ENCODE measurements around the gene LRRC4C.

The LRRC4C gene

GRCh38 chr11:41379084-41379483 lies 80.4 kb downstream of the LRRC4C start:
- no peaks in the 10 kb centered on the region for H3K9me2 ChIP-seq (ENCODE audit: low read depth, low read length)
- no peaks in the 10 kb centered on the region for H3K4me1 ChIP-seq (ENCODE audit: insufficient read depth, low read length, severe bottlenecking)
- H4K20me1 ChIP-seq (ENCODE audit: insufficient read depth, low read length), result no peaks in the 10 kb centered on the region
- H3K9me3 ChIP-seq (ENCODE audit: low read length), result no peaks in the 10 kb centered on the region
- no peak overlapping the region for H2AFZ ChIP-seq (ENCODE audit: low read length)
- no peaks in the 10 kb centered on the region for H3K36me3 ChIP-seq (ENCODE audit: insufficient read depth, low read length)
- H3K79me2 ChIP-seq (ENCODE audit: insufficient read depth, low read length), result no peaks in the 10 kb centered on the region
- no peak overlapping the region for H3K4me2 ChIP-seq (ENCODE audit: low read length)
- no peak overlapping the region for H3K27ac ChIP-seq (ENCODE audit: low read depth, low read length, poor library complexity, severe bottlenecking)
- no peak overlapping the region for H3K9ac ChIP-seq (ENCODE audit: low read length)
- no peaks in the 10 kb centered on the region for H3F3A ChIP-seq (ENCODE audit: insufficient read depth, low read length)
- TF ChIP-seq EZH2 (IDR thresholded peaks at IDR 0.05; ENCODE audit: borderline replicate concordance, low read length) (no peak), CTCF (IDR thresholded peaks at IDR 0.05; ENCODE audit: low read length) (no peak)
- H3K27me3 ChIP-seq (ENCODE audit: insufficient read depth, low read length), result no peaks in the 10 kb centered on the region
- no peak overlapping the region for H3K4me3 ChIP-seq (ENCODE audit: low read depth, low read length, poor library complexity, severe bottlenecking)

GRCh38 chr11:41377709-41378394 lies 81.6 kb downstream of the LRRC4C start:
- Histone ChIP-seq H3K27me3 (ENCODE audit: insufficient read depth, low read length) (no peaks in the 10 kb centered on the region), H3K9ac (ENCODE audit: low read length) (no peak overlapping the region), H3K4me3 (ENCODE audit: low read depth, low read length, poor library complexity, severe bottlenecking) (no peak overlapping the region), H3F3A (ENCODE audit: insufficient read depth, low read length) (no peaks in the 10 kb centered on the region), H3K79me2 (ENCODE audit: insufficient read depth, low read length) (no peaks in the 10 kb centered on the region), H4K20me1 (ENCODE audit: insufficient read depth, low read length) (no peaks in the 10 kb centered on the region), H3K4me1 (ENCODE audit: insufficient read depth, low read length, severe bottlenecking) (no peaks in the 10 kb centered on the region), H3K9me2 (ENCODE audit: low read depth, low read length) (no peaks in the 10 kb centered on the region), H3K9me3 (ENCODE audit: low read length) (no peaks in the 10 kb centered on the region), H2AFZ (ENCODE audit: low read length) (no peak overlapping the region), H3K27ac (ENCODE audit: low read depth, low read length, poor library complexity, severe bottlenecking) (no peak overlapping the region), H3K4me2 (ENCODE audit: low read length) (no peak overlapping the region), H3K36me3 (ENCODE audit: insufficient read depth, low read length) (no peaks in the 10 kb centered on the region)
- no peak for TF ChIP-seq EZH2 (IDR thresholded peaks at IDR 0.05; ENCODE audit: borderline replicate concordance, low read length)
- TF ChIP-seq CTCF (IDR thresholded peaks at IDR 0.05; ENCODE audit: low read length), result no peak

- Histone ChIP-seq H3K36me3 (ENCODE audit: insufficient read depth, low read length) (no peaks in the 10 kb centered on the region), H3K9me2 (ENCODE audit: low read depth, low read length) (no peaks in the 10 kb centered on the region), H2AFZ (ENCODE audit: low read length) (no peak overlapping the region), H3F3A (ENCODE audit: insufficient read depth, low read length) (no peaks in the 10 kb centered on the region), H3K27me3 (ENCODE audit: insufficient read depth, low read length) (no peaks in the 10 kb centered on the region), H3K27ac (ENCODE audit: low read depth, low read length, poor library complexity, severe bottlenecking) (no peak overlapping the region), H3K9me3 (ENCODE audit: low read length) (no peaks in the 10 kb centered on the region), H3K9ac (ENCODE audit: low read length) (no peak overlapping the region), H3K4me2 (ENCODE audit: low read length) (no peak overlapping the region), H3K4me1 (ENCODE audit: insufficient read depth, low read length, severe bottlenecking) (no peaks in the 10 kb centered on the region), H4K20me1 (ENCODE audit: insufficient read depth, low read length) (no peaks in the 10 kb centered on the region), H3K79me2 (ENCODE audit: insufficient read depth, low read length) (no peaks in the 10 kb centered on the region), H3K4me3 (ENCODE audit: low read depth, low read length, poor library complexity, severe bottlenecking) (no peak overlapping the region)
- TF ChIP-seq EZH2 (IDR thresholded peaks at IDR 0.05; ENCODE audit: borderline replicate concordance, low read length) (no peak), CTCF (IDR thresholded peaks at IDR 0.05; ENCODE audit: low read length) (no peak)
Observed at GRCh38 chr11:41351825-41352224, 107.6 kb downstream of the LRRC4C start.

Measured in OCI-LY1 (cell line).